GM20431 (cell line): ENCODE data around the gene MMP14.
"Not testable (repeated sequence)": the region's sequence is repeated elsewhere in the genome, so short reads cannot be mapped to it uniquely, and the experiment has no call there.

Source experiments
- in situ Hi-C: fragments of 300-500 bp; cut with MseI, MboI; formaldehyde crosslinking; loops from one replicate; pipeline ENCODE4 v1.15.0; 2020; ENCODE audit warnings: low sequenced_read_pairs; ENCODE audit not compliant: unreplicated experiment

The MMP14 gene

GRCh38 chr14:22836301-22837113, at the start of gene MMP14:
Gene MMP14, plus strand, starts transcription at chr14:22836585. Its CDS starts 233 bp downstream, at chr14:22836818.
- in situ Hi-C loops = loop anchor here (25.0 kb wide), 1 partner anchor 449 kb away; no protein-coding TSS in a partner anchor

- in situ Hi-C loops = no loop called here
These were observed 49.7 kb upstream of the MMP14 start for GRCh38 chr14:22786685-22787084.

- in situ Hi-C loops = no loop called here
These were observed 45.1 kb upstream of the MMP14 start for GRCh38 chr14:22791301-22791700.

- in situ Hi-C loops = no loop called here
These were observed 44.2 kb upstream of the MMP14 start for GRCh38 chr14:22792158-22792557.

- in situ Hi-C loops = not testable (repeated sequence)
These were observed 42.8 kb upstream of the MMP14 start for GRCh38 chr14:22793550-22793949.

GRCh38 chr14:22793976-22794375, 42.4 kb upstream of the MMP14 start:
- in situ Hi-C loops = no loop called here

GRCh38 chr14:22794551-22794951, 41.8 kb upstream of the MMP14 start:
- in situ Hi-C loops = no loop called here

- in situ Hi-C loops = no loop called here
These were observed 40.2 kb upstream of the MMP14 start for GRCh38 chr14:22796087-22796707.

- in situ Hi-C loops = no loop called here
These were observed 39.1 kb upstream of the MMP14 start for GRCh38 chr14:22797017-22797917.

- in situ Hi-C loops = no loop called here
These were observed 37.9 kb upstream of the MMP14 start for GRCh38 chr14:22798528-22798927.

GRCh38 chr14:22800346-22800745, 36.0 kb upstream of the MMP14 start:
- in situ Hi-C loops = no loop called here

GRCh38 chr14:22801716-22802115, 34.7 kb upstream of the MMP14 start:
- in situ Hi-C loops = no loop called here

GRCh38 chr14:22802860-22803686, 33.3 kb upstream of the MMP14 start:
- in situ Hi-C loops = no loop called here

GRCh38 chr14:22803687-22803974, 32.8 kb upstream of the MMP14 start:
- in situ Hi-C loops = no loop called here

- in situ Hi-C loops = not testable (repeated sequence)
These were observed 31.1 kb upstream of the MMP14 start for GRCh38 chr14:22805235-22805634.

GRCh38 chr14:22807432-22808087, 28.8 kb upstream of the MMP14 start:
- in situ Hi-C loops = no loop called here

- in situ Hi-C loops = no loop called here
These were observed 27.8 kb upstream of the MMP14 start for GRCh38 chr14:22808388-22809209.

- in situ Hi-C loops = no loop called here
These were observed 24.7 kb upstream of the MMP14 start for GRCh38 chr14:22811722-22812121.

GRCh38 chr14:22812744-22813143, 23.6 kb upstream of the MMP14 start:
- in situ Hi-C loops = no loop called here
